GM06990 (cell line): ENCODE measurements around the gene WDR82.

Experiments used
- DNase-seq: peaks from one replicate; pipeline ENCODE4 v3.0.0-alpha.2; 2011; ENCODE audit not compliant: insufficient read length; ENCODE audit errors: extremely low read depth
- H3K27me3 ChIP-seq: replicated peaks from 2 replicates; pipeline ENCODE4 v1.6.0; 2011; ENCODE audit warnings: low read length; ENCODE audit not compliant: control insufficient read depth, insufficient read depth
- H3K36me3 ChIP-seq: 2 replicates; pipeline ENCODE4 v1.5.1; 2011; ENCODE audit warnings: low read length; ENCODE audit not compliant: control insufficient read depth, insufficient read depth
- H3K4me3 ChIP-seq: replicated peaks from 2 replicates; pipeline ENCODE4 v1.5.1; 2011; ENCODE audit warnings: low read depth, mild to moderate bottlenecking, control low read depth, low read length
- CTCF ChIP-seq: IDR thresholded peaks from 2 replicates; pipeline ENCODE4 v1.5.1; 2011; ENCODE audit warnings: low read length, control low read depth, mild to moderate bottlenecking, inconsistent platforms; ENCODE audit not compliant: insufficient read depth, poor library complexity, severe bottlenecking

WDR82 gene

GRCh38 chr3:52225452-52226228, 52.8 kb downstream of the WDR82 start, which contains the start of gene TLR9:
Gene TLR9 (minus strand): TSS chr3:52225645. CDS start chr3:52225529, 116 bp downstream.
- peaks cover 27% of the 10 kb centered on the region for H3K36me3 ChIP-seq
- no peaks in the 10 kb centered on the region for H3K27me3 ChIP-seq
- no peak for TF ChIP-seq CTCF
- H3K4me3 ChIP-seq, result peak within 1 kb of the TSS; percentile 61
- DNase-seq, result peak; percentile 74

- no peak for DNase-seq
- peaks cover 10% of the 10 kb centered on the region for H3K36me3 ChIP-seq
- no peaks in the 10 kb centered on the region for H3K27me3 ChIP-seq
- no peak for TF ChIP-seq CTCF
- H3K4me3 ChIP-seq, result no peak overlapping the region; the same call in 1 of the 2 replicates
These were observed 54.7 kb downstream of the WDR82 start for GRCh38 chr3:52223449-52224408.

- Histone ChIP-seq H3K4me3 (no peak overlapping the region), H3K27me3 (no peaks in the 10 kb centered on the region), H3K36me3 (peaks cover 5% of the 10 kb centered on the region)
- no peak for TF ChIP-seq CTCF
- DNase-seq, result no peak
These were observed 55.9 kb downstream of the WDR82 start for GRCh38 chr3:52222319-52223221.

GRCh38 chr3:52221563-52222318, 56.7 kb downstream of the WDR82 start:
- no peaks in the 10 kb centered on the region for H3K27me3 ChIP-seq
- DNase-seq, result no peak
- H3K36me3 ChIP-seq, result peaks cover 4% of the 10 kb centered on the region
- H3K4me3 ChIP-seq, result no peak overlapping the region
- TF ChIP-seq CTCF, result no peak

- Histone ChIP-seq H3K36me3 (peaks cover 6% of the 10 kb centered on the region), H3K27me3 (no peaks in the 10 kb centered on the region), H3K4me3 (no peak overlapping the region)
- no peak for DNase-seq
- no peak for TF ChIP-seq CTCF
These were observed 57.3 kb downstream of the WDR82 start for GRCh38 chr3:52221141-52221562.
